NT2/D1 (cell line): ENCODE measurements around the gene NRXN3.

Experiments used
- SUZ12 ChIP-seq: IDR thresholded peaks from 2 replicates; pipeline ENCODE4 v1.6.1; 2011; ENCODE audit not compliant: insufficient read length, insufficient read depth; ENCODE audit errors: extremely low read depth
- YY1 ChIP-seq: IDR thresholded peaks from 2 replicates; pipeline ENCODE4 v1.6.1; 2011; ENCODE audit not compliant: insufficient read length, insufficient read depth
- ZNF274 ChIP-seq: IDR thresholded peaks from 2 replicates; pipeline ENCODE4 v1.6.1; 2011; ENCODE audit warnings: mild to moderate bottlenecking, low read depth, low read length

- no peak for TF ChIP-seq ZNF274
- no peak for TF ChIP-seq YY1
- no peak for TF ChIP-seq SUZ12
Observed at GRCh38 chr14:79916281-79916680, 1746.1 kb downstream of the NRXN3 start.
